Epithelial cell of esophagus (primary cell): ENCODE results near the gene SSUH2.
"Not testable (repeated sequence)": the region's sequence is repeated elsewhere in the genome, so short reads cannot be mapped to it uniquely, and the experiment has no call there.

Experiments
- DNase-seq: peaks from one replicate; pipeline ENCODE4 v3.0.0; 2010; ENCODE audit warnings: low read depth
- H3K4me3 ChIP-seq: 2 replicates; pipeline ENCODE4 v1.5.1; 2011; ENCODE audit warnings: mild to moderate bottlenecking, low read length, control low read depth
- CTCF ChIP-seq: IDR thresholded peaks from 2 replicates; pipeline ENCODE4 v1.5.1; 2011; ENCODE audit warnings: low read depth, mild to moderate bottlenecking, low read length, control low read depth, inconsistent platforms; ENCODE audit not compliant: insufficient read depth; ENCODE audit errors: missing control alignments

Gene SSUH2

GRCh38 chr3:8644748-8645390 is at the start of gene SSUH2:
Gene SSUH2, minus strand, starts transcription at chr3:8644798. Its CDS starts 40 bp downstream, at chr3:8644758.
- DNase-seq: no peak
- H3K4me3 ChIP-seq: no peak within 1 kb of the TSS
- TF ChIP-seq CTCF: no peak

- H3K4me3 ChIP-seq, DNase-seq: not testable (repeated sequence)
Measured at GRCh38 chr3:8691295-8691694, 46.7 kb upstream of the SSUH2 start.

GRCh38 chr3:8684992-8685391 is 40.4 kb upstream of the SSUH2 start:
- not testable (repeated sequence) for H3K4me3 ChIP-seq, DNase-seq

GRCh38 chr3:8682850-8683574 is 38.4 kb upstream of the SSUH2 start:
- H3K4me3 ChIP-seq: not testable (repeated sequence)
- DNase-seq: peak; percentile 77
- TF ChIP-seq CTCF: peak; percentile 35

- H3K4me3 ChIP-seq: not testable (repeated sequence)
Measured at GRCh38 chr3:8681881-8682538, 37.4 kb upstream of the SSUH2 start.

GRCh38 chr3:8681349-8681748 is 36.8 kb upstream of the SSUH2 start:
- no peak overlapping the region for H3K4me3 ChIP-seq
- TF ChIP-seq CTCF: no peak
- DNase-seq: no peak

More at GRCh38 chr3:8681881-8682538, 37.4 kb upstream of the SSUH2 start:
- peak; percentile 69 for DNase-seq

GRCh38 chr3:8679817-8680553 is 35.4 kb upstream of the SSUH2 start:
- DNase-seq: peak; percentile 70
- not testable (repeated sequence) for H3K4me3 ChIP-seq

GRCh38 chr3:8678751-8679150 is 34.2 kb upstream of the SSUH2 start:
- H3K4me3 ChIP-seq: no peak overlapping the region
- no peak for TF ChIP-seq CTCF
- DNase-seq: no peak

GRCh38 chr3:8677258-8677657 is 32.7 kb upstream of the SSUH2 start:
- H3K4me3 ChIP-seq, DNase-seq: not testable (repeated sequence)

- not testable (repeated sequence) for DNase-seq, H3K4me3 ChIP-seq
Measured at GRCh38 chr3:8675591-8675990, 31.0 kb upstream of the SSUH2 start.
